Measurements from ENCODE around the gene AP5B1.

Gene AP5B1

DNA sequence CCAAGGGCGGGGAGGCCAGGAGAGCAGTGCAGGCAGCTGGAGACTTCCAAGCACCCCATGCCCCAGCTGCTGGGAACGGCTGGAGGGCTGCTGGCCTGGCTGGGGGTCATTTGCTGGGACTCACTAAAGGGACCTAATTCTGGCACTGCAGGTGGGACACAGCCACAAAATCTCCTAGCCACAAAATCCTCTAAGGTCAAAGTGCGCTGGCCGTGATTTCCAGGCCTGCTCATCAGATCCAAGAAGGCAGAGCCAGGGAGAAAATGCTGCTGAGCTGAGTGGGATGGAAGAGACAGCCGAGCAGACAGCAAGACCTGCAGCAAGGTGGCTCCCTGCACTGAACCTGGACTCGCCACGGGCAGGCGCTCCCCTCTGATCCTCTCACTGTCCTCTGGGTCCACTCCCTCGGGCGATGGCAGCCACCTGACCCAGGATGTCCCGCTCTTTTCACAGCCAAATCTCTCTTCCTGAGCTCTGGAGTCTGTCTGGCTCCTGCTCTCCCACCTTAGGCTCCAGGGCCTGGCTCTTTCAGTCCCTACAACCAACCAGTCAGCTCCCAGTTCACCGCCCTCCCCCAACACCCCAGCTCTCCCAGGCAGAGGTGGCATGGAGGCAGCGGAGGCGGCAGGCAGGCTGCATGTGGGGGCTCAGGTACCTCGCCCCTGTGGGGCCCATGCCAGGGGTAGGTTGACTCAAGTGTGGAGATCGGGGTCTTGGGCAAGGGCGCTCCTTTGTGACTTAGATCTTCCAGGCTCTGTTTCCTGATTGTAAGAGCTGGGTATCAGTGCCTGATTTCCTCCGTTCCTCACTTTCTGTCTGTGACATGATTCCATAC is 20.6 kb upstream of the AP5B1 start:
- Histone ChIP-seq H3K27ac (ENCODE audit: insufficient read depth, low read depth, low read length, poor library complexity, severe bottlenecking) (no peak overlapping the region), H3K9me3 (ENCODE audit: control insufficient read depth, low read length) (no peaks in the 10 kb centered on the region), H3K4me3 (ENCODE audit: insufficient read depth, low read depth, low read length) (no peak overlapping the region), H3K27me3 (ENCODE audit: control insufficient read depth, insufficient read depth, low read length, poor library complexity, severe bottlenecking) (no peaks in the 10 kb centered on the region), H3K4me1 (ENCODE audit: control insufficient read depth, insufficient read depth, low read length) (no peaks in the 10 kb centered on the region), H3K36me3 (ENCODE audit: control insufficient read depth, insufficient read depth, low read length) (no peaks in the 10 kb centered on the region)
- 82 to 85% methylated on average over 18 of the region's 18 CpGs for WGBS, 2 experiments

DNA sequence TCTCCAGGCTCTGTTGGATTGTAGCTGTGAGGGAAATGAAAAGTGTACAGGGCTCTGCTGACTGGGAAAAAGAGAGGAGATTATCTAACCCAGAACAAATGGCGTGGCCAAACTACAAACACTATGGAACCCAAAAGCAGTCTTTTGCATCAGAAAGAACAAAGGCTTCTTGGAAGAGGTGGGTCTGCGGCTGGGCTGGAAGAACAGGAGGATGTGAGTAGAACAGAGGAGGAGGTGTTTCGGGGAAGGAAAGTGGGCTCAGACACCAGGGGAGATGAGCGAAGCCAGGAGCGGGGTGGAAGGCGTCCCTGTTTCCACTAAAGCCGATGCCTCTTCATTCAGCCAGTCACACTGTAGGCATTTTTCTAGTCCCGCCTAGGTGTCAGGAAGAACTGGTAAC is 18.1 kb upstream of the AP5B1 start:
- Histone ChIP-seq H3K9me3 (ENCODE audit: control insufficient read depth, low read length) (no peaks in the 10 kb centered on the region), H3K36me3 (ENCODE audit: control insufficient read depth, insufficient read depth, low read length) (no peaks in the 10 kb centered on the region), H3K4me3 (ENCODE audit: insufficient read depth, low read depth, low read length) (no peak overlapping the region), H3K27me3 (ENCODE audit: control insufficient read depth, insufficient read depth, low read length, poor library complexity, severe bottlenecking) (no peaks in the 10 kb centered on the region), H3K27ac (ENCODE audit: insufficient read depth, low read depth, low read length, poor library complexity, severe bottlenecking) (no peak overlapping the region), H3K4me1 (ENCODE audit: control insufficient read depth, insufficient read depth, low read length) (no peaks in the 10 kb centered on the region)
- WGBS, 2 experiments, result 89 to 90% methylated on average over 8 of the region's 8 CpGs

DNA sequence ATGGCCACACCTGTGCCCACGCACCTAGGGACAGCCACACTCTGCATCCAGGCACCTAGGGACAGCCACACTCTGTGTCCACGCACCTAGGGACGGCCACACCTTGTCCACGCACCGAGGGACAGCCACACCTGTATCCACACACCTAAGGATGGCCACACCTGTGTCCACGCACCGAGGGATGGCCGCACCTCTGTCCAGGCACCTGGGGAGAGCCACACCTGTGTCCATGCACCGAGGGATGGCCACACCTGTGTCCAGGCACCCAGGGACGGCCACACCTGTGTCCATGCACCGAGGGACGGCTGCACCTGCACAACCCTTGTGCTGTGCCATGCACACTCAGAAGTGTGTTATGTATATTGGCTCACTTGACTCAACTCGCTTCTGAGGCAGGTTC is 16.9 kb upstream of the AP5B1 start:
- no peaks in the 10 kb centered on the region for H3K4me1 ChIP-seq (ENCODE audit: control insufficient read depth, insufficient read depth, low read length)
- H3K27me3 ChIP-seq (ENCODE audit: control insufficient read depth, insufficient read depth, low read length, poor library complexity, severe bottlenecking), result no peaks in the 10 kb centered on the region
- H3K9me3 ChIP-seq (ENCODE audit: control insufficient read depth, low read length), result no peaks in the 10 kb centered on the region
- no peaks in the 10 kb centered on the region for H3K36me3 ChIP-seq (ENCODE audit: control insufficient read depth, insufficient read depth, low read length)
- H3K4me3 ChIP-seq (ENCODE audit: insufficient read depth, low read depth, low read length), result no peak overlapping the region
- 94 to 96% methylated on average over 13 of the region's 13 CpGs for WGBS, 2 experiments
- H3K27ac ChIP-seq (ENCODE audit: insufficient read depth, low read depth, low read length, poor library complexity, severe bottlenecking), result no peak overlapping the region

DNA sequence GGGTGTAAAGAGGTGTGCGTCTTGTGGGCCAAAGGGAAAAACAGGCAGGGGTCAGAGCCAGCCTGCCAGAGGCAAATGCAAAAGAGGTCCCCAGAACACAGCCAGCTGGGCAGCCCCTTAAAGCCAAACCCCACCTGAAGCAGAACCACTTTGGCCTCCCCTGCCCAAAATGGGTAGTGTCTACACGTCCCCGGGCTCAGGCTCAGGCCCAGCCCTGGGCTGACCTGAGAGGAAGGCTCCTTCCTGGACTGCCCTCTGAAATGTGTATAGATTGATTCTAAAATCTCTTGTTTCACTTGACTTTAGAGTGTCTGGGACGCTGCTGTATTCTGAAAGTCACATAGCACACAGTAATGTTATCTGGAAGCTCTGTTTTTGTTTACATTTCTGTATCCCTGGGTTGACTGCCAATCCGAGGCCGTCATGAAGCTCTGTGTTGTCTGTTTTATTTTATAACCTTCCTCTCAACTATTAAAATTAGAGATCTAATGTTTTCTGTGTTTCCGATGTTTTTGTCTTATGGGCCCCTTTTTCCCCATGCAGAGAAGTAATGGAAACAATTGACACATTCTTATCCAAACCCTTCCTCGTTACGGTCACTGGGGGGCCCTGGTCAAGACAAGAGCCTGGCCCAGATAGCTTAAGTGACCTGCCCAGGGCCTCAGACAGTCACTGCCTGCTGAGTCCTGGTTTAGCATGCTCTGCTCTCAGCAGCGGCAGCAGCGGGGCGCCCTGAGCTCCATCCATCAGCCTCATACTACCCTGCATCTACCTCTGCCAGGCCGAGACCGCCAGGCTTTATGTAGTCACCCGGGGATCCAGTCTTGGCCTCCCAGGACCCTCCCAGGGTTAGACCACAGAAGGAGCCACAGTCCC is 16.2 kb upstream of the AP5B1 start:
- WGBS, 2 experiments, result 63 to 65% methylated on average over 13 to 15 of the region's 15 CpGs
- Histone ChIP-seq H3K27me3 (ENCODE audit: control insufficient read depth, insufficient read depth, low read length, poor library complexity, severe bottlenecking) (no peaks in the 10 kb centered on the region), H3K4me3 (ENCODE audit: insufficient read depth, low read depth, low read length) (no peak overlapping the region), H3K4me1 (ENCODE audit: control insufficient read depth, insufficient read depth, low read length) (no peaks in the 10 kb centered on the region), H3K27ac (ENCODE audit: insufficient read depth, low read depth, low read length, poor library complexity, severe bottlenecking) (no peak overlapping the region), H3K36me3 (ENCODE audit: control insufficient read depth, insufficient read depth, low read length) (no peaks in the 10 kb centered on the region), H3K9me3 (ENCODE audit: control insufficient read depth, low read length) (no peaks in the 10 kb centered on the region)

DNA sequence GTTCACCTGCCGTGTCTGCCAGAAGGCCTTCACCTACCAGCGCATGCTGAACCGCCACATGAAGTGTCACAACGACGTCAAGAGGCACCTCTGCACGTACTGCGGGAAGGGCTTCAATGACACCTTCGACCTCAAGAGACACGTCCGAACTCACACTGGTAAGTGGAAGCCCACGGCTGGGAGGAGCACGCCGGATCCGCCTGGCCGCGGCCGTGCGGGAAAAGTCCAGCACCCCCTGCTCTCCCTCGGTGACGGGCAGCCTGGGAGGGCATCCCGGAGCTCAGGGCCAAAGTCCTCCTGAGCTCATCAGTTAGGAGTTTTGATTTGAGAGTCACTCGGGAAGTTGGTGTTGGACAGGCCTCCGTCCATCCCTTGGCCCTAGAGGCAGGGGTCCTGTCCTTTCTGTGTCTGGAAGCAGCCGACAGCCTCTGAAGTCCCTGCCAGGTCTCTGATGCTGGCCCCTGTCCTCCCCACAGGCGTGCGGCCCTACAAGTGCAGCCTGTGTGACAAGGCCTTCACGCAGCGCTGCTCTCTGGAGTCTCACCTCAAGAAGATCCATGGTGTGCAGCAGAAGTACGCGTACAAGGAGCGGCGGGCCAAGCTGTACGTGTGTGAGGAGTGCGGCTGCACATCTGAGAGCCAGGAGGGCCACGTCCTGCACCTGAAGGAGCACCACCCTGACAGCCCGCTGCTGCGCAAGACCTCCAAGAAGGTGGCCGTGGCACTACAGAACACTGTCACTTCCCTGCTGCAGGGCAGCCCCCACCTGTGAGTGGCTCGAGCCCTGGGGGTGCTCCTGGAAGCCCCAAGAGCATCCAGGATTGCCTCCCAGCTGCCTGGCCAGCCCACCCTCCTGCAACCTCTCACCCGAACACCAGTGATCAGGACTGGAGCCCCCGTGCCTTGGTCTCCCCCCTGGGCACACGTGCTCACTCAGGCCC is 14.1 kb upstream of the AP5B1 start:
- peaks cover 10% of the 10 kb centered on the region for H3K27me3 ChIP-seq (ENCODE audit: control insufficient read depth, insufficient read depth, low read length, poor library complexity, severe bottlenecking)

DNA sequence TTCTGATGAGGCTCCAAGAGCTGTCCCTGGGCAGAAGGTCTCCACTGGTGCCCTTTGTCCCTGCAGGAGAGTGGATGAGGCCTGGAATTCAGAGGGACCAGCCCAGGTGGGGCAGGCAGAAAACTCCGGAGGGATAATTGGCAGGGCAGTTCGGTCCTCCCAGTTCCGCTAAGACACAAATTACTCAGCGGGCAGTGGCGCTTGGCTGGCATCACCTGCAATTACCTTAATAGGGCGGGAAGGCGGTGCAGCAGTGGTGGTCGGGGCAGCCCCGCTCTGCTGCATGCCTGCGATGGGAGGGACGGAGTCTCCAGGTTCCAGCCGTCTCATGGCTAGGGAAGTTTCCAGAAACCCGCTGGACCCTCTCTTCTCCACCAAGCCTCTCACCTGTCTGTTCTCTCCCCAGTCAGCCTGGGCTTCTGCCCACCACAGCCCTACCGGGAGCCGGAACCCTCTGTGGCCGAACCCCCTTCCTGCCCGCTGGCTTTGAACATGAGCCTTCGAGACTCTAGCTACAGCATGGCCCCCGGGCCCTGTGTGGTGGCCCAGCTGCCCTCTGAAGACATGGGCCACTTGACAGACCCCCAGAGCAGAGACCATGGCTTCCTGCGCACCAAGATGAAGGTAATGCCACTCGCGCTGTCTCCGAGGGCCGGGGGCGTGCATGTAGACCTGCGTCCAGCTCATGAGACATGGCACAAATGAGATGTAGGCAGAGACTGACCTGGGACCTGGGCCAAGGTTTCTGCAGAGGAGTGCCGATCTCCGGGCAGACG is 13.0 kb upstream of the AP5B1 start:
- Histone ChIP-seq H3K36me3 (ENCODE audit: control insufficient read depth, insufficient read depth, low read length) (no peaks in the 10 kb centered on the region), H3K27ac (ENCODE audit: insufficient read depth, low read depth, low read length, poor library complexity, severe bottlenecking) (no peak overlapping the region), H3K9me3 (ENCODE audit: control insufficient read depth, low read length) (no peaks in the 10 kb centered on the region), H3K4me3 (ENCODE audit: insufficient read depth, low read depth, low read length) (no peak overlapping the region), H3K27me3 (ENCODE audit: control insufficient read depth, insufficient read depth, low read length, poor library complexity, severe bottlenecking) (peaks cover 19% of the 10 kb centered on the region), H3K4me1 (ENCODE audit: control insufficient read depth, insufficient read depth, low read length) (no peaks in the 10 kb centered on the region)
- 92% methylated on average over 29 of the region's 29 CpGs for WGBS, 2 experiments

More for the DNA sequence above, 14.1 kb upstream of the AP5B1 start:
- no peaks in the 10 kb centered on the region for H3K9me3 ChIP-seq (ENCODE audit: control insufficient read depth, low read length)
- H3K36me3 ChIP-seq (ENCODE audit: control insufficient read depth, insufficient read depth, low read length), result no peaks in the 10 kb centered on the region
- no peak overlapping the region for H3K27ac ChIP-seq (ENCODE audit: insufficient read depth, low read depth, low read length, poor library complexity, severe bottlenecking)
- WGBS, 2 experiments, result 93 to 94% methylated on average over 42 of the region's 42 CpGs
- no peaks in the 10 kb centered on the region for H3K4me1 ChIP-seq (ENCODE audit: control insufficient read depth, insufficient read depth, low read length)
- H3K4me3 ChIP-seq (ENCODE audit: insufficient read depth, low read depth, low read length), result no peak overlapping the region

DNA sequence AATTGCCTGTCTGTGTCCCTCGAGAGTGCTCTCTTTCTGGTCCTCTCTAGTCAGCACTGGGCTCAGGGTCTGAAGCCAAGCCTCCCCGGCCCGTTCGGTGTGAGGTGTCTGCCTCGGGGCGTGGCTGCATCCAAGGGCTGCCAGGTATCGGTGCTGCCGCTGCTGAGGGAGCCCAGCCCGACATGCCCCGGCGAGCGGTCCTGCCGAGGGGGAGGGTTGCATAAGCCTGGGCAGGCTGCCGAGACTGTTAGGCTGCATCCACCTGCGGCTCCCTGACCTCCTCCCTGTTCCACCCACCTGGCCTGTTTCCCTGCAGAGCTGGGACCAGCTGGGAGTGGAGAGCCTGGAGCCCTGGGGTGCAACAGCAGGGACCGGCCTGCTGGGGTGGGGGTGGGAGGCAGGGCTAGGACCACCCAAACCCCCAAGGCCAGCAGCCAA is 12.4 kb upstream of the AP5B1 start:
- no peaks in the 10 kb centered on the region for H3K9me3 ChIP-seq (ENCODE audit: control insufficient read depth, low read length)
- 81 to 84% methylated on average over 16 of the region's 16 CpGs for WGBS, 2 experiments
- no peaks in the 10 kb centered on the region for H3K36me3 ChIP-seq (ENCODE audit: control insufficient read depth, insufficient read depth, low read length)
- H3K27me3 ChIP-seq (ENCODE audit: control insufficient read depth, insufficient read depth, low read length, poor library complexity, severe bottlenecking), result peaks cover 25% of the 10 kb centered on the region
- no peak overlapping the region for H3K27ac ChIP-seq (ENCODE audit: insufficient read depth, low read depth, low read length, poor library complexity, severe bottlenecking)
- no peak overlapping the region for H3K4me3 ChIP-seq (ENCODE audit: insufficient read depth, low read depth, low read length)
- peaks cover 3% of the 10 kb centered on the region for H3K4me1 ChIP-seq (ENCODE audit: control insufficient read depth, insufficient read depth, low read length)

DNA sequence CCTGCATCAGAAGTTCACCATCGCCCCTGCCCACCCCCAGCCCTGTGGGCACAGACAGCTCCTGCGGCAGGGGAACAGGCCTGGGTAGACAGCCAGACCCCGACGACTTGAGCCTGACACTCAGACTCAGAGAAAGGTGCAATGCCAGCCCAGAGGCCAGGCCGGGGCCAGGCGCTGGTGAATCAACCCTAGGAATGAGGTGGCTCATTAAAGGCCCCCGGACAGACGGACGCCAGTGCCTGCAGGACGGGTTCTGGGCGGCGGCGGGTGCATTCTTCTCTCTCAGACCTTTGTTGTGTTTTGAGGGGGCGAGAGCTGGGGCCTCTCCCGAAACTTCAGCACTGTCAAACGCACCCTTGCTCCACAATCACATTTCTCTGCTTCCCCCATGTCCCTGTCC is 11.7 kb upstream of the AP5B1 start:
- H3K27me3 ChIP-seq (ENCODE audit: control insufficient read depth, insufficient read depth, low read length, poor library complexity, severe bottlenecking), result peaks cover 32% of the 10 kb centered on the region
- no peak overlapping the region for H3K4me3 ChIP-seq (ENCODE audit: insufficient read depth, low read depth, low read length)
- peaks cover 4% of the 10 kb centered on the region for H3K4me1 ChIP-seq (ENCODE audit: control insufficient read depth, insufficient read depth, low read length)
- no peak overlapping the region for H3K27ac ChIP-seq (ENCODE audit: insufficient read depth, low read depth, low read length, poor library complexity, severe bottlenecking)
- H3K36me3 ChIP-seq (ENCODE audit: control insufficient read depth, insufficient read depth, low read length), result no peaks in the 10 kb centered on the region
- WGBS, 2 experiments, result 90 to 91% methylated on average over 16 of the region's 16 CpGs
- no peaks in the 10 kb centered on the region for H3K9me3 ChIP-seq (ENCODE audit: control insufficient read depth, low read length)

DNA sequence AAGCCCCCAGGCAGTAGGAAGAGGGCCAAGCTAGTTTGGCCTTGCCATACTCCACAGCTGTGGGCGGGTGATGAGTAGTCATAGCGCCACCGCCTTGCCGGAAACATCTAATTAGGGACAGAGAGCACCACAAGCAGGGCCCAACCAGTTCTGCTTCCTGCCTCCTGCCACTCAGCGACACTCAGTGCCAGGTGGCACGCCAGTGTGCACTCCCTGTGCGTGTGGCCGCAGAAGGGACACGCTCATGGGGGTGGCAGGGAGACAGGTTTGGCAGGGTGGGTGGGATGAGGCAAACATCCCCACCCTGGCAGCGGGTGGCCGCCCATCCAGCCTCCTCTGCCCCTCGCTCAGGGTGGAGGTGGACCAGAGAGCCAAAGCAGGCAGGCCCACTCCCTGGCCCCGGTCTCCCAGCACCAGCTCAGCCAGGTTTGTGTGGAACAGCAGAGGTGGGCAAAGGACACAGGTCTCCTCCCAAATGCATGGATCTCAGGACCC is 11.0 kb upstream of the AP5B1 start:
- Histone ChIP-seq H3K27me3 (ENCODE audit: control insufficient read depth, insufficient read depth, low read length, poor library complexity, severe bottlenecking) (peaks cover 39% of the 10 kb centered on the region), H3K36me3 (ENCODE audit: control insufficient read depth, insufficient read depth, low read length) (no peaks in the 10 kb centered on the region), H3K4me1 (ENCODE audit: control insufficient read depth, insufficient read depth, low read length) (peaks cover 4% of the 10 kb centered on the region), H3K9me3 (ENCODE audit: control insufficient read depth, low read length) (no peaks in the 10 kb centered on the region), H3K27ac (ENCODE audit: insufficient read depth, low read depth, low read length, poor library complexity, severe bottlenecking) (no peak overlapping the region), H3K4me3 (ENCODE audit: insufficient read depth, low read depth, low read length) (no peak overlapping the region)
- 94 to 95% methylated on average over 13 of the region's 13 CpGs for WGBS, 2 experiments

Data from ectodermal cell (in vitro differentiated cells).